CD14-positive monocyte (primary cell): ENCODE results near the gene YOD1. TPM values are rescaled to one million over a fixed set of nuclear protein-coding genes. Genes with fewer than 3 reads are reported as not detected.

ENCODE experiments used
- DNase-seq, 3 donors: peaks; one replicate each; pipeline ENCODE4 v3.0.0-alpha.2; 2011 to 2022
- H2AFZ ChIP-seq: 2 replicates; pipeline ENCODE4 v1.6.0; 2012; ENCODE audit warnings: mild to moderate bottlenecking, low read depth, low read length, inconsistent platforms; ENCODE audit not compliant: insufficient read depth, poor library complexity, severe bottlenecking
- H3K27ac ChIP-seq, 2 donors: 1 replicate in 1 of 2; 2 replicates in 1 of 2; pipeline ENCODE4 v1.5.1; 2012 to 2013; ENCODE audit warnings: low read length in 2 of 2, control low read depth in 1 of 2, inconsistent platforms in 1 of 2, low read depth in 1 of 2, mild to moderate bottlenecking in 1 of 2
- H3K27me3 ChIP-seq, 2 donors: one replicate each; pipeline versions ENCODE4 v1.6.0 to v1.6.1; 2011 to 2013; ENCODE audit warnings: low read length in 2 of 2; ENCODE audit not compliant: control insufficient read depth in 2 of 2, insufficient read depth in 2 of 2
- H3K36me3 ChIP-seq, 2 donors: replicated peaks in 1 of 2; 1 replicate in 1 of 2; 2 replicates in 1 of 2; pipeline versions ENCODE4 v1.5.1 to v1.6.1; 2012 to 2013; ENCODE audit warnings: low read length in 2 of 2, control low read depth in 1 of 2, inconsistent platforms in 1 of 2, mild to moderate bottlenecking in 1 of 2; ENCODE audit not compliant: insufficient read depth in 2 of 2, control insufficient read depth in 1 of 2
- H3K4me1 ChIP-seq, 2 donors: 1 replicate in 1 of 2; 2 replicates in 1 of 2; pipeline versions ENCODE4 v1.5.1 to v1.6.1; 2012 to 2013; ENCODE audit warnings: low read length in 2 of 2, control low read depth in 1 of 2, inconsistent platforms in 1 of 2, mild to moderate bottlenecking in 1 of 2, moderate library complexity in 1 of 2; ENCODE audit not compliant: insufficient read depth in 2 of 2, control insufficient read depth in 1 of 2
- H3K4me2 ChIP-seq: replicated peaks from 2 replicates; pipeline ENCODE3; 2012; ENCODE audit warnings: low read length, moderate library complexity, mild to moderate bottlenecking; ENCODE audit not compliant: poor library complexity, severe bottlenecking; ENCODE audit errors: extremely low read depth
- H3K4me3 ChIP-seq, 3 experiments: fragments of 200-600 bp in 1 of 3; sonication (generic) in 1 of 3; replicated peaks in 1 of 3; 1 replicate in 2 of 3; 2 replicates in 1 of 3; pipeline ENCODE4 v1.5.1; 2011 to 2013; ENCODE audit warnings: low read length in 3 of 3, mild to moderate bottlenecking in 3 of 3, control low read depth in 2 of 3, low read depth in 2 of 3, inconsistent platforms in 1 of 3, moderate library complexity in 1 of 3
- H3K79me2 ChIP-seq: 2 replicates; pipeline ENCODE4 v1.6.0; 2012; ENCODE audit warnings: mild to moderate bottlenecking, control low read depth, inconsistent platforms, low read length, moderate library complexity; ENCODE audit not compliant: insufficient read depth
- H3K9ac ChIP-seq: 2 replicates; pipeline ENCODE4 v1.6.0; 2017; ENCODE audit warnings: low read length, mild to moderate bottlenecking; ENCODE audit not compliant: insufficient read depth, poor library complexity, severe bottlenecking
- H3K9me3 ChIP-seq, 2 donors: replicated peaks in 1 of 2; 1 replicate in 1 of 2; 2 replicates in 1 of 2; pipeline versions ENCODE4 v1.5.1 to v1.6.1; 2012 to 2013; ENCODE audit warnings: low read length in 2 of 2, control low read depth in 1 of 2; ENCODE audit not compliant: control insufficient read depth in 1 of 2, insufficient read depth in 1 of 2
- H4K20me1 ChIP-seq: 2 replicates; pipeline ENCODE4 v1.6.0; 2012; ENCODE audit warnings: mild to moderate bottlenecking, low read length, control low read depth, moderate library complexity; ENCODE audit not compliant: insufficient read depth
- H3K27ac Mint-ChIP-seq, 7 donors: one replicate each; pipeline ENCODE4 v1.8.0; 2020; ENCODE audit warnings: mild to moderate bottlenecking in 7 of 7, mixed read lengths in 7 of 7, moderate library complexity in 6 of 7, inconsistent platforms in 2 of 7
- H3K27me3 Mint-ChIP-seq, 3 donors: one replicate each; pipeline ENCODE4 v1.8.0; 2021 to 2022; ENCODE audit warnings: low read depth in 3 of 3, mild to moderate bottlenecking in 3 of 3, mixed read lengths in 3 of 3, moderate library complexity in 3 of 3, inconsistent platforms in 1 of 3
- H3K36me3 Mint-ChIP-seq, 2 donors: one replicate each; pipeline ENCODE4 v1.8.0; 2020; ENCODE audit warnings: mixed read lengths in 2 of 2, inconsistent platforms in 1 of 2, mild to moderate bottlenecking in 1 of 2
- H3K4me1 Mint-ChIP-seq: one replicate; pipeline ENCODE4 v1.8.0; 2020; ENCODE audit warnings: mild to moderate bottlenecking, mixed read lengths
- H3K4me3 Mint-ChIP-seq, 2 donors: one replicate each; pipeline ENCODE4 v1.8.0; 2020; ENCODE audit warnings: mild to moderate bottlenecking in 2 of 2, mixed read lengths in 2 of 2, moderate library complexity in 1 of 2
- H3K9me3 Mint-ChIP-seq, 7 donors: one replicate each; pipeline ENCODE4 v1.8.0; 2020 to 2022; ENCODE audit warnings: mixed read lengths in 7 of 7, mild to moderate bottlenecking in 6 of 7, moderate library complexity in 6 of 7, inconsistent platforms in 2 of 7
- WGBS: methylation state at CpG from one replicate; pipeline ENCODE4 v1.1.5; 2013; ENCODE audit warnings: missing lambda C conversion rate; ENCODE audit not compliant: insufficient coverage; 5-methylcytosine and 5-hydroxymethylcytosine counted together
- intact Hi-C, 2 donors: fragments of 100-400 bp; cut with micrococcal nuclease; formaldehyde crosslinking; loops; one replicate each; pipeline versions ENCODE4 v1.15.0 to v1.15.1; 2023
- polyA plus RNA-seq, 3 donors: library from polyadenylated mRNA; depleted of rRNA in 1 of 3; unstranded in 2 of 3; stranded (reverse) in 1 of 3; fragments of 300-500 nt in 2 of 3; fragments of >200 nt in 1 of 3; fragmentation: Illumina TruSeq in 2 of 3; gene quantifications; 1 replicate in 2 of 3; 2 replicates in 1 of 3; pipeline ENCODE4 v1.2.3, GENCODE V29; 2012 to 2021
- TF ChIP-seq, protein P1 (sequence below): fragments of 200-600 bp; IDR thresholded peaks from one replicate; pipeline ENCODE4 v1.8.0; 2022; ENCODE audit warnings: antibody characterized with exemption, mild to moderate bottlenecking

Gene YOD1
- polyA plus RNA-seq, 3 donors: 1.6 to 8.2 (median 1.7) TPM

DNA sequence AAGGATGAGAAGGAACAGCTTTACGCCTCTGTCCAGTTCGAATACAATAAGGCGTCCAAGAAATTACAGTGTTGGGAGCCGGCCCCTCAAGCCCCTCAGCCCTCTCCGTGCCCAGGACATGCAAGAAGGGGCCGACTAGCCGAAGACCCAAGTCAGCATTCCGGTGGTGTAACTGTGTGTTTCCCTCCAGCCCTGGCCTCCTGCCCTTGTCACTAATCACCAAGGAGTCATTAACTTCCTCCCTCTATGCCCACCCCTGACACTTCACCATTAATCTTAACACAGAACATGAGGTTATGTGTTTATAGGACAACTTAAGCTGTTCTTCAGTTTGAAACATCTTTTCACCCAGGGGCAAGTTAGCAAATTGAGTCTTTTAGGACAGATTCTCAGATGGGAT is 21.2 kb upstream of the YOD1 start:
- 22% methylated on average over 7 of the region's 8 CpGs for WGBS
- no peak overlapping the region for H3K4me3 Mint-ChIP-seq

DNA sequence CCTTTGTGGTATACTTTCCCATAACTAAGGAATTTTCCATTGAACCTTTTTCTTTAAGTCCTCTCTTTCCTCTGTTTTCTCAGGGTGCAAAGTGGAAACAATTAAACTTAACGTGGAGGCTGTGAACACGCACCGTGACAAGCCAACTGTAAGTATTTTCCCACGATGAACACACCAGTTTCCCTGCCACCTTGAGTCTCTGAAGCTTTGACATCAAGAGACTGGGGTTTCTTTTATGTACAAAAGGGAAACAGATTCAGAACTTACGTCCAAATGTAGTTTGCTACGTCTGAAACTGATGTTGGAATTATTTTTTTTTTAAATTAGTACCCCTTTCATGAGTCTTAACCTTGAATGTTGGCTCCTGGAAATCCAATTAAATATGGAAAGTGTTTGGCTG is 20.4 kb upstream of the YOD1 start:
- H3K4me3 Mint-ChIP-seq: no peak overlapping the region
- 96% methylated on average over 4 of the region's 6 CpGs for WGBS
- intact Hi-C loops: no loop called here

More for the DNA sequence above, 21.2 kb upstream of the YOD1 start:
- Histone ChIP-seq H2AFZ (no peak overlapping the region), H3K79me2 (no peaks in the 10 kb centered on the region), H3K4me2 (no peak overlapping the region), H4K20me1 (no peaks in the 10 kb centered on the region), H3K36me3 (peaks cover 18 to 37% of the 10 kb centered on the region in 2 donors), H3K9me3 (no peaks in the 10 kb centered on the region), H3K27ac (no peak overlapping the region), H3K4me3 (no peak overlapping the region), H3K27me3 (no peaks in the 10 kb centered on the region), H3K9ac (no peak overlapping the region), H3K4me1 (peaks cover 11 to 33% of the 10 kb centered on the region in 2 donors)
- TF ChIP-seq, protein P1, sequence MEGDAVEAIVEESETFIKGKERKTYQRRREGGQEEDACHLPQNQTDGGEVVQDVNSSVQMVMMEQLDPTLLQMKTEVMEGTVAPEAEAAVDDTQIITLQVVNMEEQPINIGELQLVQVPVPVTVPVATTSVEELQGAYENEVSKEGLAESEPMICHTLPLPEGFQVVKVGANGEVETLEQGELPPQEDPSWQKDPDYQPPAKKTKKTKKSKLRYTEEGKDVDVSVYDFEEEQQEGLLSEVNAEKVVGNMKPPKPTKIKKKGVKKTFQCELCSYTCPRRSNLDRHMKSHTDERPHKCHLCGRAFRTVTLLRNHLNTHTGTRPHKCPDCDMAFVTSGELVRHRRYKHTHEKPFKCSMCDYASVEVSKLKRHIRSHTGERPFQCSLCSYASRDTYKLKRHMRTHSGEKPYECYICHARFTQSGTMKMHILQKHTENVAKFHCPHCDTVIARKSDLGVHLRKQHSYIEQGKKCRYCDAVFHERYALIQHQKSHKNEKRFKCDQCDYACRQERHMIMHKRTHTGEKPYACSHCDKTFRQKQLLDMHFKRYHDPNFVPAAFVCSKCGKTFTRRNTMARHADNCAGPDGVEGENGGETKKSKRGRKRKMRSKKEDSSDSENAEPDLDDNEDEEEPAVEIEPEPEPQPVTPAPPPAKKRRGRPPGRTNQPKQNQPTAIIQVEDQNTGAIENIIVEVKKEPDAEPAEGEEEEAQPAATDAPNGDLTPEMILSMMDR: no peak
- Mint-ChIP-seq H3K27ac (peak overlapping the region in 2 of 7 donors; percentile 37 to 46), H3K9me3 (peaks cover 0 to 2% (median 0%) of the 10 kb centered on the region in 7 donors), H3K4me1 (peaks cover 26% of the 10 kb centered on the region), H3K27me3 (peaks cover 0 to 7% (median 0%) of the 10 kb centered on the region in 3 donors), H3K36me3 (peaks cover 45 to 72% of the 10 kb centered on the region in 2 donors)
- intact Hi-C loops: no loop called here
- no peak for DNase-seq

More for the DNA sequence above, 20.4 kb upstream of the YOD1 start:
- DNase-seq: no peak
- no peak overlapping the region for H3K4me2 ChIP-seq
- no peak overlapping the region for H3K4me3 ChIP-seq
- H3K27ac ChIP-seq: no peak overlapping the region
- Mint-ChIP-seq H3K27me3 (peaks cover 0 to 7% (median 0%) of the 10 kb centered on the region in 3 donors), H3K27ac (no peak overlapping the region), H3K9me3 (peaks cover 0 to 2% (median 0%) of the 10 kb centered on the region in 7 donors), H3K4me1 (peaks cover 26% of the 10 kb centered on the region), H3K36me3 (peaks cover 46 to 77% of the 10 kb centered on the region in 2 donors)
- TF ChIP-seq, protein P1: no peak
- no peaks in the 10 kb centered on the region for H3K79me2 ChIP-seq
- H4K20me1 ChIP-seq: no peaks in the 10 kb centered on the region
- no peak overlapping the region for H2AFZ ChIP-seq
- no peaks in the 10 kb centered on the region for H3K9me3 ChIP-seq
- H3K9ac ChIP-seq: no peak overlapping the region
- peaks cover 11 to 33% of the 10 kb centered on the region in 2 donors for H3K4me1 ChIP-seq
- H3K36me3 ChIP-seq: peaks cover 21 to 42% of the 10 kb centered on the region in 2 donors
- no peaks in the 10 kb centered on the region for H3K27me3 ChIP-seq
